NCI-H187 (cell line): ENCODE measurements around the gene AKT1.
A peak's percentile ranks its signal among the peaks of the same experiment; 100 is the strongest.
"Not testable (repeated sequence)": the region's sequence is repeated elsewhere in the genome, so short reads cannot be mapped to it uniquely, and the experiment has no call there.

ENCODE experiments used
- DNase-seq, 2 experiments: peaks; one replicate each; lab custom pipeline; 2025; lab: John Stamatoyannopoulos, UW

Gene AKT1

GRCh38 chr14:104753528-104754212 lies 41.9 kb downstream of the AKT1 start:
- no peak for DNase-seq

- DNase-seq: peak; percentile 99 to 100
Observed at GRCh38 chr14:104752735-104753527, 42.6 kb downstream of the AKT1 start, which contains the start of gene SIVA1. Gene SIVA1 (plus strand): TSS chr14:104753147. CDS start chr14:104753202, 55 bp downstream.

- no peak for DNase-seq
Observed at GRCh38 chr14:104752423-104752734, 43.2 kb downstream of the AKT1 start.

- DNase-seq: no peak
Observed at GRCh38 chr14:104751539-104752422, 43.8 kb downstream of the AKT1 start.

GRCh38 chr14:104750753-104751057 lies 44.8 kb downstream of the AKT1 start:
- DNase-seq: not testable (repeated sequence)

- no peak for DNase-seq
Observed at GRCh38 chr14:104750056-104750752, 45.3 kb downstream of the AKT1 start.

- no peak for DNase-seq
Observed at GRCh38 chr14:104749111-104749649, 46.4 kb downstream of the AKT1 start.

- no peak for DNase-seq
Observed at GRCh38 chr14:104747876-104748275, 47.7 kb downstream of the AKT1 start.

GRCh38 chr14:104746934-104747481 lies 48.5 kb downstream of the AKT1 start:
- DNase-seq: no peak

GRCh38 chr14:104746071-104746545 lies 49.4 kb downstream of the AKT1 start:
- no peak for DNase-seq

- no peak for DNase-seq
Observed at GRCh38 chr14:104745431-104745830, 50.1 kb downstream of the AKT1 start.

GRCh38 chr14:104744484-104744883 lies 51.1 kb downstream of the AKT1 start:
- DNase-seq: no peak

- DNase-seq: no peak
Observed at GRCh38 chr14:104743461-104744380, 51.8 kb downstream of the AKT1 start.

- no peak for DNase-seq
Observed at GRCh38 chr14:104742586-104743455, 52.7 kb downstream of the AKT1 start.

GRCh38 chr14:104741803-104742251 lies 53.7 kb downstream of the AKT1 start:
- DNase-seq: no peak

GRCh38 chr14:104741108-104741802 lies 54.3 kb downstream of the AKT1 start:
- DNase-seq: no peak

- no peak for DNase-seq
Observed at GRCh38 chr14:104739546-104740516, 55.7 kb downstream of the AKT1 start.
